Stimulated activated CD8-positive, alpha-beta memory T cell treated with anti-CD3 and anti-CD28 coated beads, Interleukin-7, amount 100 ng/mL, for 1 hour (primary cell): ENCODE data around the gene LYST.
"Not testable (repeated sequence)": the region's sequence is repeated elsewhere in the genome, so short reads cannot be mapped to it uniquely, and the experiment has no call there.

Source experiments
- DNase-seq, 2 donors: peaks; one replicate each; pipeline ENCODE4 v3.0.0-alpha.2; 2020; ENCODE audit warnings: low read depth in 2 of 2

The LYST gene

GRCh38 chr1:235759336-235759735 is 107.4 kb downstream of the LYST start:
- no peak for DNase-seq

- no peak for DNase-seq
Observed at GRCh38 chr1:235758931-235759330, 107.8 kb downstream of the LYST start.

GRCh38 chr1:235757587-235758096 is 109.1 kb downstream of the LYST start:
- no peak for DNase-seq

GRCh38 chr1:235754186-235754585 is 112.5 kb downstream of the LYST start:
- not testable (repeated sequence) for DNase-seq

GRCh38 chr1:235749755-235750300 is 116.9 kb downstream of the LYST start:
- no peak for DNase-seq

- no peak for DNase-seq
Observed at GRCh38 chr1:235748747-235749146, 118.0 kb downstream of the LYST start.

GRCh38 chr1:235746245-235746644 is 120.5 kb downstream of the LYST start:
- DNase-seq: no peak

GRCh38 chr1:235745503-235746136 is 121.1 kb downstream of the LYST start:
- DNase-seq: no peak

GRCh38 chr1:235742914-235743599 is 123.6 kb downstream of the LYST start:
- DNase-seq: no peak

GRCh38 chr1:235741294-235741693 is 125.4 kb downstream of the LYST start:
- no peak for DNase-seq

GRCh38 chr1:235739631-235740030 is 127.1 kb downstream of the LYST start:
- no peak for DNase-seq

- DNase-seq: no peak
Observed at GRCh38 chr1:235739124-235739523, 127.6 kb downstream of the LYST start.

- DNase-seq: no peak
Observed at GRCh38 chr1:235737751-235738150, 129.0 kb downstream of the LYST start.

- DNase-seq: no peak
Observed at GRCh38 chr1:235736263-235736662, 130.4 kb downstream of the LYST start.

- no peak for DNase-seq
Observed at GRCh38 chr1:235735621-235736020, 131.1 kb downstream of the LYST start.

GRCh38 chr1:235734335-235734734 is 132.4 kb downstream of the LYST start:
- DNase-seq: no peak

GRCh38 chr1:235730007-235730406 is 136.7 kb downstream of the LYST start:
- DNase-seq: no peak

GRCh38 chr1:235726557-235726956 is 140.1 kb downstream of the LYST start:
- DNase-seq: no peak

GRCh38 chr1:235725434-235725833 is 141.3 kb downstream of the LYST start:
- no peak for DNase-seq

- no peak for DNase-seq
Observed at GRCh38 chr1:235724730-235725129, 142.0 kb downstream of the LYST start.

GRCh38 chr1:235722858-235723257 is 143.8 kb downstream of the LYST start:
- DNase-seq: no peak

GRCh38 chr1:235721982-235722381 is 144.7 kb downstream of the LYST start:
- DNase-seq: no peak

- DNase-seq: no peak
Observed at GRCh38 chr1:235720544-235720943, 146.2 kb downstream of the LYST start.
